NCI-H2171 treated with DMSO at 0.1 percent for 48 hours (cell line): ENCODE data around the gene TMEM238.
"Not testable (repeated sequence)": the region's sequence is repeated elsewhere in the genome, so short reads cannot be mapped to it uniquely, and the experiment has no call there.

Source experiments
- DNase-seq: peaks from one replicate; lab custom pipeline; 2025; lab: John Stamatoyannopoulos, UW

TMEM238 gene, protein sequence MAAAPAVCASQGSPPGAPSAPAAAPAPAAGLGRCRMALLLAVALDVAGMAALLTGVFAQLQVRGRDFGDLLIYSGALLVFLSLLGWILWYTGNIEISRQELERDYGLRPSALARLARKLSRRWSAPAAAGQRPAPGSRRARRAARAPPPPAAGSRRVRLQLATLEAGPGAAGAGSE

DNA sequence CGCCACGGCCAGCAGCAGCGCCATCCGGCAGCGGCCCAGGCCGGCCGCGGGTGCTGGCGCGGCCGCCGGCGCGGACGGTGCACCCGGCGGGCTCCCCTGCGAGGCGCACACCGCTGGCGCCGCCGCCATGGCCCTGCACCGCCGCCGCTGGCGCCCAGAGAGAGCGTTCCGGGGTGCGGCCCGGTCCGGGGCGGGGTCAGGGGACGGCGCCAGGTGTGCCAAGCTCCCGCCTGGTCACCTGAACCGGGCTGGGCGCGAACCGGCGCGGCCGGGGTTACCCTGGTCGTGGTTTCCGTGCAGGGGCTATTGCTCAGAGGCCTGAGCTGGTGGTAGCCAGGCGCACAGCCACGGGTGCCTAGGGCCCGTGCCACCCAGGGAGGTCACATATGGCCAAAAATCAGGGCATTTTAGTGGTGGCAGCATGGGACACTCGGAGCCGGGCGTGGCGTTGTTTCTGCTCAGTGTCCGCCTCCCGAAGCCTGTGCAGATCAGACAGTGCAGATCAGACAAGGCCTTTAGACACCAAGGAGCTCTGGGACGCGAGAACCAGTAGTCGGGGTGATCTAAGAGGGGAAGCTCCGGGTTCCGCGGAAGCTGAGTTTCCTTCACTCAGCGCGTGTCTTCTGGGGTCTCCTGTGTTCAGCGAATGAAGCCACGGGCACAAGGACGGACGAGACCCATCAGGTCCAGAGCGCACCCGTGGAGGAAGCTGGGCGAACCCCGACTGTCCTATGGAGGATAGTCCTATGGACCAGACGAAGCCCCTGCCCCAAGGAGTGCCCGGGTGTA, at the start of gene TMEM238:
Gene TMEM238 (minus strand): TSS at position 162 of the 789 bp plus-strand sequence. CDS start 33 bp downstream, at position 129.
- peak; percentile 60 for DNase-seq

DNA sequence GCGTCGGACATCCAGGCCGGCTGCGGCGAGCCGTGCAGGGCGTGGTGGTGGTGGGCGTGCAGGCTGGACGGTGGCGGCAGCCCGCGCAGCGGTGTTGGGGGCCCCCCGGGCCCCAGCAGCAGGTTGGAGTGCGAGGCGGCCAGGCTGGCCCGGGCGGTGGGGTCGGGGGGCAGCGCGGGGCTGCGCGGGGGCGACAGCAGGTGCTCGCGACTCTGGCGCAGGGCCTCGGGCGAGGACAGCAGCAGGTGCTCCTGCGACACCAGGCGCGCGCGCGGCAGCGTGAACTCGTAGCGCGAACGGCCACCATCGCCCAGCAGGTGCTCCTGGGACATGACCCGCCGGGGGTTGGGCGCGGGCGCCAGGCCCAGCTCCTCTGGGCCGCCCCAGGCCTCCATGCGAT, 49.2 kb upstream of the TMEM238 start:
- no peak for DNase-seq

DNA sequence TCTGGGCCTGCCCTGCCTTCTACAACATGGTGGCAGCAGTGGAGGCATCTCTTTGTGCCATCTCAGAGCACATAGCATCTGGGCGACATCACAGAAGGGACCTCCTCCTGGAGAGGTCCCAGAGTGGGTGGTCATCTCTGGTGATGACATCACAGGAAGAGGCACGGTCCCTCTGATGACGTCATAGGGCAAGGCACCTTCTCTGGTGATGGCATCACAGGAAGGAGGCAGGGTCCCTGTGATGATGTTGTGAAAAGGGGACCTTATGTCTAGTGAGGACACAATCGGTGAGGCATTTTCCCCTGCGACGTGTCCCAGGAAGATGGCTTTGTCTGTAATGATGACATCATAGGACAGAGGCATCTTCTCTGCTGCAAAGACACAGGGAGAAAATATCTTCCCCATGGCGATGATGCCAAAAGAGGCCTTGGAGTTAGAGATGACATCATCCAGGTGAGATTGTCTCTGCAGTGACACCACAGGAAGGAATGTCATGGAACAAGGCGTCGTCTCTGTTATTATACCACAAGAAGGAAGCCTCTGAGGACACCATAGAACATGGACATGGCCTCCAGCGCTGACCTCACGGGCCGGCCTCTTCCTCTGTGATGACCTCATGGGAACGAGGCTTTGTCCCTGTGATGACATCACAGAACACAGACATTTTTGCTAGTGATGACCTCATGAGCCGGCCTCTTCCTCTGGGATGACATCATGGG, 48.3 kb upstream of the TMEM238 start:
- no peak for DNase-seq

DNA sequence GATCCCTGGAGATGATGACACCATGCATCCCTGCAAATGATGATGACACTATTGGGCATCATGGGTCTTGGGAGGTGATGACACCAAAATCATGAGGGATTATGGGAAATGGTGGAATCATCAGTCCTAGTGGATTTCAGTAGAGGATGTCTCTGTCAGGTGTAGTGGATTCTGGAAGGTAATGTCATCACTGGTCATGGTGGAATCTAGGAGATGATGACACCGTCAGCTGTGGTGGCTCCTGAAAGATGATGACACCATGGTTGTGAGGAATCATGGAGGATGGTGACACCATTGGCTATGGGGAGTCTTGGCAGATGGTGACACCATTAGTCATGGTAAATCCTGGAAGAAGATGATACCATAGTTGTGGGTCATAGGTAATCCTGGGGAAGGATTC, 47.1 kb upstream of the TMEM238 start:
- DNase-seq, result no peak

DNA sequence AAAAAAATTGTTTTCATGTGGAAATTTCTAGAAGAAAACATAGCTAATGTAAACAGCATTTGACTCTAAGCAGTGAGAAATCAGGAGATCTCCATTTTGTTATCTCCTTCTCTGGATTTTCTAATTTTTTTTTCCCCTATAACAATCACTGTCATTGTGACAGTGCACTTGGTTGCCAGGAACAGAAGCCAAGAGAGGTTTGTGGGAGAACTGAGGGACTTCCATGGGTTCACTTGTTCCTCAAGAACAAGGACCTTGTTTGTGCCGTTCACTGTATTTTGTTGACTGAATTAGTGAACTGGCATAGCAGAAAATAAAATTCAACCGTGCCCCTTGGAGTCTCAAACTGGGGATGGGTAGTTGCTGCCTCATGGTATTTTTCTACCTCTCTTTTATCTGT, 42.0 kb upstream of the TMEM238 start:
- no peak for DNase-seq

DNA sequence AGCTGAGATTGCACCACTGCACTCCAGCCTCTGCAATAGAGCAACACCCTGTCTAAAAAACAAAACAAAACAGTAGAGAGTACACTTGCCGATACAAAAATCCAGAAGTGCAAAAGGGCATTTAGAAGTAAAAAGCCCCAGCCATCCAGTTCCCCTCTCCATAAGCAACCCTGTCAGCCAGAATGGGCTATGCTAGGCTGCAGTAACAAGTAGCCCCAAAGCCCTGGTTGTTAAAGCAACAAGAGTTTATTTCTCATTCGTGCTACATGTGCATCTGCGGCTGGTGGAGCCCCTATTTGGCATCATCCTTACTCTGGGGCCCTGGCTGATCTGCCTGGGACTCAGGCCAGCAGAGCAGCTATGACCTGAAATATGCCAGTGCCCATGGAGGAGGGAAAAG, 40.4 kb upstream of the TMEM238 start:
- DNase-seq, result no peak

DNA sequence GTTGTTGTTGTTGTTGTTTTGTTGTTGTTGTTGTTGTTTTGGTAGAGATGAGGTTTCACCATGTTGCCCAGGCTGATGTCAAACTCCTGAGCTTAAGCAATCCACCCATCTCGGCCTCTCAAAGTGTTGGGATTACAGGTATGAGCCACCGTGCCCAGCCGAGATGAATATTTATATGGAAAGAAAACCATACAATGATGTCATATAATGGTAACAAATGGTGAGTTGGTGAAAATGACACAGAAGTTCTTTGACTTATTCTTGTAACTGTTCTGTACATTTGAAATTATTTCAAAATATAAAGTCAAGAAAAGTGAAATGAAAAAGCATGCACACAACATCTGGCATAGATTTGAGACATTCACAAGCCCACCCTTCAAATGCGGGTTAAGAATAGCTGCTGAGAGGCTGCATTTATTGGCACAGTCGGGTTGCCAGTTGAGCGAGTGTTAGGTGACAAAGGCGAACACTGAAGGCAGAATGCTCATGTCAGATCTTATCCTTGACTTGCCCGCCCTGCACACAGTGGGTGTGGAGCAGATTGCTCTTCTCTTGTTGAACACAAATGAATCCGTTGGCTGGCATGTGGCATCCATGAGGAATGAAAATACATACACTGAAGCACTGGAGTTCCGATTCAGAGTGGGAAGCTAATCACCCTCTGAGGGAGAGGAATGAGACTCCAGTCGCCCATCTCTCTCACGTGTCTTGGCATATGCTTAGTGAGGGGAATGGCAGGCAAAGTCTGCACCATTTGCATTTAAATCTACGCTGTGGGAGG, 39.3 kb upstream of the TMEM238 start:
- peak; percentile 43 for DNase-seq

DNA sequence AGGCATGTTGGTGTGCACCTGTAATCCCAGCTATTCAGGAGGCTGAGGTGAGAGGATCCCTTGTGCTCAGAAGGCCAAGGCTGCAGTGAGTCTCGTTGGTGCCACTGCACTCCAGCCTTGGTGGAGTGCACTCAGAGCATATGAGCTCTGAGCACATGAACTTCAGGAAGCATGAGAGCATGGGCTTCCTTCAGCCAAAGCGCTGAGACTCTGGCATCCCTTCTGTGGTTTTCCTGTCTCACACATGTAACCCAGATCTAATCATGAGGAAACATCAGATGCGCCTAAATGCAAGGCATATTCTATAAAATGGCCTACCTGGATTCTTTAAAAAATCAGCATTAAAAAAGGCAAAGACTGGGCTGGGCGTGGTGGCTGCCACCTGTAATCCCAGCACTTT, 37.2 kb upstream of the TMEM238 start:
- DNase-seq, result not testable (repeated sequence)

DNA sequence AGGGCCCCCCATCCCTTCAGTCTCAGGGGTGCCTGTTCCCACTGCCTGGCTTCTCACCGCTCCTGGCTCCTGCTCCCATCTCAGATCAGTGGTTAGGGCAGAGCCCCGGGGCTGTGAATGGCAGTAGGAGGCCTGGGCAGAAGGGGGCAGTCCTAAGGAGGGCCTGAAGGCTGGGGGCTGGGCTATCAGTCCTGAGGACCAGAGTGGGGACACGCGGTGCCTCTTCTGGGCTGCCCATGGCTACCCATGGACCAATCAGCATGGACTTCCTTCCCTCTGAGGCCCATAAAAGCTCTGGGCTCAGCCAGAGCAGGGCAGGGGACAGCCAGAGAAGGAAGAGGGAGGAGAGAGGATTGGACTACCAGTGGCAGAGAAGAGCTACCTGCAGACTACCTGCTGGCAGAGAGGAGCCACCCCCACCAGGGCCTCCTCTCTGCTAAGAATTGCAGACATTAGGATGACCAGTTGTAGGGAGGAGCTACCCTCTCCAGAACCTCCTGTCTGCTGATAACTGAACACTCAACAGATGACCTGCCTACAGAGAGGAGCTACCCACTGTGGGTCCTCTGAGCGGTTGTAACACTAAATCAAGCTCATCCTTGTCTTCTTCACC, 35.6 kb upstream of the TMEM238 start:
- no peak for DNase-seq

DNA sequence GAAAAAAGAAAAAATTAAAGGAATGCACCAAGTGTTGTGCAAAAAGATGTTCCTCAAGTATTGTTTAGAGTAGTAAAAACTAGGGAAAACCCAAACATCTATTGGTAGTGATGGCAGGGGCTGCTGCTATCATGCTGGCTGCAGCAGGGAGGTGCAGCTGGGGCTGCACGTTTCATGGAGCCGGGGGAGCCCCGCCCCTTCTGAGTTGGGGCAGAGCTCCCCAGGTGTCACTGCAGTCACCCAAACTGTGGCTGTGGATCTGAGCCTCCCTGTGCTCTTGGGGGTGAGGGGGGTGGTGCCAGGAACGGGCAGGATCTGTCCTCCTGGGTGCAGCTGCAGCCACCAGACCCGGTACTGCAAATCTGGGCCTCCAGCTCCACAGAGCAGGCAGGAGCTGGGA, 35.0 kb upstream of the TMEM238 start:
- DNase-seq, result no peak

DNA sequence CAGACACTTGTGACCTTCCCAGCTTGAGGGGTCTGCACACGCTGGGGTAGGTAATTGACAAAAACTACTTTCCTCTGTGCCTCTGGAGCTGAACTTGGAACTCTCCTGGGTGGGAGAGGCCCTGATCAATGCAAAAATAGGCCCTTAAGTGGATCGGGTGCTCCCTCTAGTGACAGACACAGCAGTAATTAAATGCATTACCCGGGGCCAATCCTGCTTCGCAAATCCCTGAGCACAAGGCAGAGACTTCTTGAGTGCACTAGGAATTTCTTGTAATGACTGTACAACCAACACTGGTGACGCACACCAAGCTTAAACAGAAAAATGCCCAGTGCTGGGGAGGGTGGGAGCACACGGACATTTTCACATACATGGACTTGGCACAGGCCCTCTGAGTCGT, 34.1 kb upstream of the TMEM238 start:
- peak; percentile 74 for DNase-seq

DNA sequence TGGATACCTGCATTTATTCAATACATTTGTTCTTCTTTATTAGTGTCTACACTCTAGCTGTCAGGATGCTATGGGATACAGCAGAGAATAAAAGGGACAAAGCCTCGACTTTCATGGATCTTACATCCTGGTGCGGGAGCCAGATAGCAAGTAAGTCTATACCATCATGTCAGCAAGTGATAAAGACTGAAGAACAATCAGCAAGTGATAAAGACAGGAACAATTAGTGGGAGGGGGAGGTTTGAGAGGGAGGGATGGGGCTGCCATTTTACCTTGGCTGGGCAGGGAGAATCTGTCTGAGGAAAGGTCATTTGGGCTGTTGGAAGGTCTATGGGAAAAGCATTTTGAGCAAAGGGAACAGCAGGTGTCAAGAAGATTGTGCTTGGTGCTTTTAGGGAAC, 26.1 kb upstream of the TMEM238 start:
- no peak for DNase-seq

DNA sequence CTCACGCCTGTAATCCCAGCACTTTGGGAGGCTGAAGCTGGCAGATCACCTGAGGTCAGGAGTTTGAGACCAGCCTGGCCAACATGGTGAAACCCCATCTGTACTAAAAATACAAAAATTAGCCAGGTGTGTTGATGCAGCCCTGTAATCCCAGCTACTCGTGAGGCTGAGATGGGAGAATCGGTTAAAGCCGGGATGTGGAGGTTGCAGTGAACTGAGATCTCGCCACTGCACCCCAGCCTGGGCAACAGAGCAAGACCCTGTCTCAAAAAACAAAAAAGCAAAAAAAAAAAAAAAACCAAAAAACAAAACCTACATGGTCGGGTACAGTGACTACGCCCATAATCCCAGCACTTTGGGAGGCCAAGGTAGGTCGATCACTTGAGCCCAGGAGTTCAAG, 25.1 kb upstream of the TMEM238 start:
- not testable (repeated sequence) for DNase-seq

DNA sequence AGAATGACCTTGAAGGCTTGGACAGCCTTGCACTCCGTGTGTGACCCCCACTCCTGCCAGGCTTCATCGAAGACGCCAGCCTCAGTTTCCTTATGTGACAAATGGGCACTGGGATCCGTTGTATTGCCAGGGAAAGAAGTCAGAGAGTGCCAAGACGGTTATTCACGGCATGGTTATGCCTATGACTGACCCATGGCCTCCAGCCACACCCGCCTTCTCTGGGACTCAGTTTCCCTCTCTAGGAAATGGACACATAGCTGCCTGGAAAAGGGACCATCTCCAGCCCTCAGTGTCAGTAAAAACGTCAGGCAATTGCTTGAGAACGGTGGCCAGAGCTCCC, 24.4 kb upstream of the TMEM238 start:
- DNase-seq, result no peak

DNA sequence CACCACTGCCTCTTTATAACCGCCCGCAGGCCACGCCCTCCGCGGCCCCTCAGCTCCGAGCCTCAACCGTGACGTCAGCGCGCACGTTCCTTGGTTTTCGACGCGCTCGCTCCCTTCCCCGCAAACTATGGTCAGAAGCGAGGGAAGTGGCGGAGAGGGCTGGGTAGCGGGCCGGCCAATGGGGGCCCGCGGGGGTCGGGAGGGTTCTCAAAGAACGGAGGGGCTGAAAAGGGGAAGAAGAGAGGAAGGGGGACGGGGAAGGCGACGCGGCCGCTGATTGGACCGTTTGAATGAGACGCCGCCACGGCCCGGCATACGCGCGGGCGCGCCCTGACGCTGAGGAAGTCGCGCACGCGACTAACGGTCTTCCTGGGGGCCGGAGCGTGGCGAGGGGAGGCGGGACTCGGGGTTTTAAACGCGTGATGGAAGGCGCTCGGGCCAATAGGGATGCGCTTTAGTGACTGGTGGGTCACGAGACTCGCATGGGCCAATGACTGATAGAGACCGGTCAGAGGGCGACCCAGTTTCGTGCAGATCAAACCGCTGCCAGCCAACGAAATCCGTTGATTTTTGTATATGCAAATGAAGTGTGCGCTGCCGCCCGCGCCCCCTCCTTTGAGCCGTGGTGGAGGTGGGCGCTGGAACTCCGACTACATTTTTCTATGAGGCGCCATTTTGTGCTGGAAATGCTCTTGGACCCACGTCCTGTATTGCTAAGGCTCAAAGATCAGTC, 23.9 kb upstream of the TMEM238 start:
- DNase-seq, result peak; percentile 99

DNA sequence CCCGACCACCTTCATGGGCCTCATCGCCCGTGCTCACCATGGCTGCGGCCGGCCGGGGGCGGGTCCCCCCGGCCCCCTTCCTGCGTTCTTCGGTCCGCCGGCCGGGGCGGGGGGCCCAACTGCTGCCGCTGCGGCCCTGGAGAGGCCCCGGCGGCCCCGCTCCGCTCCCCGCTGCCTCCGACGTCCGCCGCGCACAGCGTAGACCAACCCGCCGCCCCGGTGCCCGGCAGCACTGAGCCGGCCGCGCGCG, 23.4 kb upstream of the TMEM238 start, which contains the start of gene UBE2S:
Gene UBE2S (minus strand): TSS at position 239 of the 250 bp plus-strand sequence. CDS start 199 bp downstream, at position 40.
- not testable (repeated sequence) for DNase-seq

DNA sequence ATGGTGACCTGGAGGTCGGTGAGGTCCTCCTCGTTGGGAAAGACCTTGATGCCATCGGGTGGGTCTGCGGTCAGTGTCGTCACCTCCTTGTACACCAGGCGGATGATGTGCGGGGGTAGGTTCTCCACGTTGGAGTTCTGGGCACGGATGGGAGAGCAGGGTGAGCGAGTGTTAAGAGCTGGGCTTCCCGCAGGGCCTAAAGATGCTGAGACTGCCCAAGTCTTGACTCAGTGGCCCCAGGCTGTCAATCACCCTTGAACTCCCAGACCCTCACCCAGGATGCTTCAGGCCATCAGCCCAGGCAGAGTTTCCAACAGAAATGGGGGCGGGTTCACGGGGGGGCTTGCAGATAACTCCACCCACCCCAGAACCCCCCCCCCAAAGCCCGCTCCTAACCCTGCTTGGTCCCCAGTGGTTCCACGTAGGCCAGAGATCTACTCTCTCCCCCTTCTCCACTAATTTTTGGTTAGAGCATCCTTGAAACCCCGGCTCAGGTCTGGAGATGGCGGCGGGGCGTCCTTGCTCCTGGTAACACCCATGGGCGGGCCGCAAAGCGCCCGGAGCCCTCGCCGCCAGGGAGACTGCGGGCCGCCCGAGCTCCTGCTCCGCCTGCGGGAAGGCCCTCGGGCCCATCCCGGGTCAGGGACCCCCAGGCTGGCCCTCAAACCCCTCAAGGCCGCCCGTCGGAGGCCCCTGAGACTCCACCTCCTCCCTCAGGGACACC, 22.9 kb upstream of the TMEM238 start:
- no peak for DNase-seq

DNA sequence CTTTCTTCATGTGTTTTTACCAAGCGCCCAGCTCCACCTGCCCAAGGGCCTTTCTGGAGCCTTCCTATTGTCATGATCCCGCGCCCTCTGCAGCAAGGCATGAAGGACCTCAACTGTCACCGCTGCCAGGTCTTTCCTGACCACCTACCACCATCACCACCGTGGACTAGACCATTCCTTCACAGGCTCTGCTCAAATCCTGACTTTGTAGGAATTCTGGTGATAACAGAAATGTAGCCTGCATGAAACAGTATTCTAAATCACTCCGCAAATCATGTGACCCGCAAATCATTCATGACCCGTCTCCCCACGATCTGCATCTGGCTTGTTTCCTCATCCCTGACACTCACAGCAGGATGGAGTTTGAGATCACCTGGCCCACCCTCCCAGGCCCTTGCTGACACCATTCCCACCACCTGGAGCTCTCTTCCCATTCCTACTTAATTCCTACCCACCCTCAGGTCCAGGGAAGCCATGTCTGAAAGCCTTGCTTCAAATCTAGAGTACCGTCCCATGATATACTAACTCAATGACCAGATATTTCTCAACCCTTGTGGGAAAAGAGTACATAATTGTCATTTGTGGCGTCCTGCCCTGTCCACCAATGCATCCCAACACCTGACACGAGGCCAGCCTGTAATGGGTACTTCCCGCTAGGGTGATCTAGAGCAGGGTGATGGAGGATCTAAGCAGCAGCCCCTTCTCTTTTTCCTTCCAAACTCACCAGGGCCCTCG, 22.2 kb upstream of the TMEM238 start:
- DNase-seq, result no peak

DNA sequence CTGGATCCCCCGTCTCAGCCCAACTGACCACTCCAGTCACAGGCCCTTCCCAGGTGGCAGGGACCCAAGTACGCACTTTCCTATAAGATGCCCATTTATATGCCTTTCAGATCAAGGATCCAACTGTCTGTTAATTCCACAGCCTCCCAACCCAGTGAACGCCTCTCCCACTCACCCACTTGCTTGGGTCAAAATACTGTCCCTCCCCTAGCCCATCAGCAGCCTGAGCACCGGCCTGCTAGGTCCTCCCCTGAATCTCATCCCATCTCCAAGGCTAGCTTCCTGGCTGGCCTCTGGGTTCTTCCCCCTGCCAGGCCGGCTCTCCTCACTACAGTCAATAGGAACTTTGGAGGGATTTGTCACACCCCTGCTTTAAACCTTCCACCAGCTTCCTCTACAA, 21.5 kb upstream of the TMEM238 start:
- DNase-seq, result no peak

DNA sequence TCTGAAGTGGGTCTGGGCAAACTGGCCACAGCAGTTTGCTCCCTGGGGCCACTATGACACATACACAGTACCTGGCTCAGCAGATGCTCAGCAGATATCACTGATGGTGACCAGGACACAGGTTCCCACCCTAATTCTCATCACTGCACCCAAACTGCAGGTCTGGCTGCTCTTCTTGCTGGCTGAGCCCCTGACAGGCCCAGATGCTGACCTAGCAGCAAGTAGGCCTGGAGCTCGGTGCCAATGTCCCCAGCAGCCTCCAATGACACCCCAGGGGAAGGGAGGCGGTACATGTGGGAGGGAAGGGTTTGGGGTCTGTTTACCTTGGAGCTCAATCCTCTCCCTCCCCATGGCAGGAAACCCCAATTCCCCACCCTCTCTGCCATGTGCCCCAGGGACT, 18.4 kb upstream of the TMEM238 start:
- no peak for DNase-seq
